Measurements from ENCODE around the gene PPP1R9A.

PPP1R9A gene

DNA sequence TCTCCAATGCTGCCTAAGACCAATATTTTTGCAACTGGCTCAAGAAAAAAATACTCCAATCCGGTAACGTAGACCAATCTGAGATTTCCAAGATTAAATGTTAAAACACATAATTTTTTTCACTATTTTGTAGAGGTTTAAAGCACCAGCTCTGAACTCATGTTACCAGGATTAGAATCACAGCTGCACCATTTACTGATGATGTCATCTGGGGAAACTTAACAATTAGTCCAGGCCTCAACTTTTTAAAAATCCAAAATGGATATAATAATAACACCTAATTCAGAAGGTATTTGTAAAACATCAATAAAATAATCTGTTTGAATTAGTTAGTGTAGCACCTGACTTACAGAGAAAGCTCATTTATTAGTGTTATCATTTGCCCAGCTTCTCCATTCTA lies 402.6 kb downstream of the PPP1R9A start:
- no peak overlapping the region for H3K4me2 ChIP-seq (ENCODE audit: low read depth, low read length, poor library complexity, severe bottlenecking)
- TF ChIP-seq EZH2phosphoT487 (conservative IDR thresholded peaks at IDR 0.05; ENCODE audit: low read length): no peak
- TF ChIP-seq, protein P1, sequence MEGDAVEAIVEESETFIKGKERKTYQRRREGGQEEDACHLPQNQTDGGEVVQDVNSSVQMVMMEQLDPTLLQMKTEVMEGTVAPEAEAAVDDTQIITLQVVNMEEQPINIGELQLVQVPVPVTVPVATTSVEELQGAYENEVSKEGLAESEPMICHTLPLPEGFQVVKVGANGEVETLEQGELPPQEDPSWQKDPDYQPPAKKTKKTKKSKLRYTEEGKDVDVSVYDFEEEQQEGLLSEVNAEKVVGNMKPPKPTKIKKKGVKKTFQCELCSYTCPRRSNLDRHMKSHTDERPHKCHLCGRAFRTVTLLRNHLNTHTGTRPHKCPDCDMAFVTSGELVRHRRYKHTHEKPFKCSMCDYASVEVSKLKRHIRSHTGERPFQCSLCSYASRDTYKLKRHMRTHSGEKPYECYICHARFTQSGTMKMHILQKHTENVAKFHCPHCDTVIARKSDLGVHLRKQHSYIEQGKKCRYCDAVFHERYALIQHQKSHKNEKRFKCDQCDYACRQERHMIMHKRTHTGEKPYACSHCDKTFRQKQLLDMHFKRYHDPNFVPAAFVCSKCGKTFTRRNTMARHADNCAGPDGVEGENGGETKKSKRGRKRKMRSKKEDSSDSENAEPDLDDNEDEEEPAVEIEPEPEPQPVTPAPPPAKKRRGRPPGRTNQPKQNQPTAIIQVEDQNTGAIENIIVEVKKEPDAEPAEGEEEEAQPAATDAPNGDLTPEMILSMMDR (IDR thresholded peaks at IDR 0.05; ENCODE audit: insufficient read depth, low read length, poor library complexity, severe bottlenecking): no peak
- no peaks in the 10 kb centered on the region for H3K9me2 ChIP-seq (replicated peaks; ENCODE audit: insufficient read depth, low read length)
- H3K79me2 ChIP-seq (ENCODE audit: insufficient read depth, low read length): no peaks in the 10 kb centered on the region
- H3F3A ChIP-seq (ENCODE audit: insufficient read depth): no peaks in the 10 kb centered on the region
- H2AFZ ChIP-seq (ENCODE audit: low read depth, low read length, severe bottlenecking): no peak overlapping the region
- no peak overlapping the region for H3K27ac ChIP-seq (ENCODE audit: low read depth, low read length)
- H4K20me1 ChIP-seq (ENCODE audit: low read depth, low read length): no peaks in the 10 kb centered on the region
- no peaks in the 10 kb centered on the region for H3K36me3 ChIP-seq (ENCODE audit: low read length)
- H3K9me3 ChIP-seq (ENCODE audit: insufficient read depth, low read length): no peaks in the 10 kb centered on the region
- no peaks in the 10 kb centered on the region for H3K27me3 ChIP-seq (ENCODE audit: low read length)
- H3K9ac ChIP-seq (ENCODE audit: low read length): no peak overlapping the region
- H3K4me3 ChIP-seq (ENCODE audit: insufficient read depth, low read length, poor library complexity, severe bottlenecking): no peak overlapping the region

DNA sequence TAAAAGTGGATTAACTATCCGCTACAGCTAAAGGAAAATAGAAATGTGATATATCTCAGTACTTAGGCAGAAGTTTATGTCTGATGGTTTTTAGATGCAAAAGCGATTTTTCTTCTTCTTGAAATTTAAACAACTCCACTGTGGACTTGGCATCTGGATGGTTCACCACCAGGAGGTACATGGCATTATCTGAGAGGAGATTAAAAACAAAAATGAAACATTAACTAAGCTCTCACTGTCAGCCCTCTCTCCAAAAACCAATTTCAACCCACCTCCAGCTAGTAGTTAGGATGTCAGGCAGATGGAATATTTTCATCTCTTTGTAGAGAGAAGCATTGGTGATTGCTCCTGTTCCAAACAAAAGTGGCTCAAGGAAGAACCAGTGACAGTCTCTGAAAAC lies 404.0 kb downstream of the PPP1R9A start:
- Histone ChIP-seq H3K27ac (ENCODE audit: low read depth, low read length) (no peak overlapping the region), H4K20me1 (ENCODE audit: low read depth, low read length) (no peaks in the 10 kb centered on the region), H3F3A (ENCODE audit: insufficient read depth) (no peaks in the 10 kb centered on the region), H3K9ac (ENCODE audit: low read length) (no peak overlapping the region), H2AFZ (ENCODE audit: low read depth, low read length, severe bottlenecking) (no peak overlapping the region), H3K27me3 (ENCODE audit: low read length) (no peaks in the 10 kb centered on the region), H3K36me3 (ENCODE audit: low read length) (no peaks in the 10 kb centered on the region), H3K4me3 (ENCODE audit: insufficient read depth, low read length, poor library complexity, severe bottlenecking) (no peak overlapping the region), H3K4me2 (ENCODE audit: low read depth, low read length, poor library complexity, severe bottlenecking) (no peak overlapping the region), H3K79me2 (ENCODE audit: insufficient read depth, low read length) (no peaks in the 10 kb centered on the region), H3K9me3 (ENCODE audit: insufficient read depth, low read length) (no peaks in the 10 kb centered on the region), H3K9me2 (replicated peaks; ENCODE audit: insufficient read depth, low read length) (no peaks in the 10 kb centered on the region)
- TF ChIP-seq EZH2phosphoT487 (conservative IDR thresholded peaks at IDR 0.05; ENCODE audit: low read length): no peak
- TF ChIP-seq, protein P1 (IDR thresholded peaks at IDR 0.05; ENCODE audit: insufficient read depth, low read length, poor library complexity, severe bottlenecking): no peak

DNA sequence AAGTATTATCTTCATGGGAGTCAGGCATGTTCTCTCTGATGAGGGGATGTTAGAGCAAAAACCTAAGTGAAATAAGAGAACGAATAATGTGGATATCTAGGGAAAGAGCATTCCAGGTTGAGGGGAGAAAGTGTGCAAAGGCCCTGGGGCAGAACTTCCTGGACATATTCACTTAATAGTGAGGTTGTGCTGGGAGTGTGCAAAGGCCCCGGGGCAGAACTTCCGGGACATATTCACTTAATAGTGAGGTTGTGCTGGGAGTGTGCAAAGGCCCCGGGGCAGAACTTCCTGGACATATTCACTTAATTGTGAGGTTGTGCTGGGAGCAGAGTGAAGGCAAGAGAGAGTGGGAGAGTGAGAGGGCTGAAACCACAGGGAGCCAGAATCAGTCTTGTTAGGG lies 405.2 kb downstream of the PPP1R9A start:
- no peak overlapping the region for H3K9ac ChIP-seq (ENCODE audit: low read length)
- no peaks in the 10 kb centered on the region for H3K27me3 ChIP-seq (ENCODE audit: low read length)
- no peak overlapping the region for H2AFZ ChIP-seq (ENCODE audit: low read depth, low read length, severe bottlenecking)
- no peak overlapping the region for H3K27ac ChIP-seq (ENCODE audit: low read depth, low read length)
- no peak overlapping the region for H3K4me3 ChIP-seq (ENCODE audit: insufficient read depth, low read length, poor library complexity, severe bottlenecking)
- no peaks in the 10 kb centered on the region for H3K9me2 ChIP-seq (replicated peaks; ENCODE audit: insufficient read depth, low read length)
- H3K36me3 ChIP-seq (ENCODE audit: low read length): no peaks in the 10 kb centered on the region
- TF ChIP-seq, protein P1 (IDR thresholded peaks at IDR 0.05; ENCODE audit: insufficient read depth, low read length, poor library complexity, severe bottlenecking): no peak
- no peak for TF ChIP-seq EZH2phosphoT487 (conservative IDR thresholded peaks at IDR 0.05; ENCODE audit: low read length)
- H3K79me2 ChIP-seq (ENCODE audit: insufficient read depth, low read length): no peaks in the 10 kb centered on the region
- H3K9me3 ChIP-seq (ENCODE audit: insufficient read depth, low read length): no peaks in the 10 kb centered on the region
- H3K4me2 ChIP-seq (ENCODE audit: low read depth, low read length, poor library complexity, severe bottlenecking): no peak overlapping the region
- H3F3A ChIP-seq (ENCODE audit: insufficient read depth): no peaks in the 10 kb centered on the region
- H4K20me1 ChIP-seq (ENCODE audit: low read depth, low read length): no peaks in the 10 kb centered on the region

Measured in SU-DHL-6 (cell line).